Choroid plexus epithelial cell (primary cell): ENCODE data around the gene RSPO3.
A peak's percentile ranks its signal among the peaks of the same experiment; 100 is the strongest.

Experiments used
- DNase-seq: peaks from one replicate; pipeline ENCODE4 v3.0.0-alpha.2; 2010; ENCODE audit warnings: low read depth
- H3K4me3 ChIP-seq: 2 replicates; pipeline ENCODE4 v1.5.1; 2011; ENCODE audit warnings: low read depth, mild to moderate bottlenecking, control low read depth, low read length, moderate library complexity
- TF ChIP-seq, protein P1 (sequence below): conservative IDR thresholded peaks from 2 replicates; pipeline ENCODE4 v1.5.1; 2011; ENCODE audit warnings: low read depth, mild to moderate bottlenecking, control low read depth, inconsistent platforms, low read length, moderate library complexity

The RSPO3 gene

DNA sequence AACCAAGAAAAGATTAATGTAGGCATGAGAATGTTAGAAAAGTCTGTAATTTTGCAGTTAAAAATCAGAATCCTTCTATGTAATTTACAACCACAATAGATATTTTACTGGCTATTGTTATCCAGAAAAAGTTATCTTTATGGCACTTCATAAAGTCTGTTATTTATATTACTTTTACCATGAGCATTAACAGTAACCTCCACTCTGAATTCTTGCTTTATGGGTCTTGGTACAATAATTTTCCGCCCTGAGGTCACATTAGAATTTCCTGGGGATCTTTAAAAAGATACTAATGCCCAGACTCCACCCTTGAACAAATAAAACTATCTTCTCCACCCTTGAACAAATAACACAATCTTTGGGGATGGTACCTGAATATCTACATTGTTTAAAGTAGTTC, 9.6 kb downstream of the RSPO3 start:
- H3K4me3 ChIP-seq: no peak overlapping the region
- no peak for DNase-seq
- TF ChIP-seq, protein P1, sequence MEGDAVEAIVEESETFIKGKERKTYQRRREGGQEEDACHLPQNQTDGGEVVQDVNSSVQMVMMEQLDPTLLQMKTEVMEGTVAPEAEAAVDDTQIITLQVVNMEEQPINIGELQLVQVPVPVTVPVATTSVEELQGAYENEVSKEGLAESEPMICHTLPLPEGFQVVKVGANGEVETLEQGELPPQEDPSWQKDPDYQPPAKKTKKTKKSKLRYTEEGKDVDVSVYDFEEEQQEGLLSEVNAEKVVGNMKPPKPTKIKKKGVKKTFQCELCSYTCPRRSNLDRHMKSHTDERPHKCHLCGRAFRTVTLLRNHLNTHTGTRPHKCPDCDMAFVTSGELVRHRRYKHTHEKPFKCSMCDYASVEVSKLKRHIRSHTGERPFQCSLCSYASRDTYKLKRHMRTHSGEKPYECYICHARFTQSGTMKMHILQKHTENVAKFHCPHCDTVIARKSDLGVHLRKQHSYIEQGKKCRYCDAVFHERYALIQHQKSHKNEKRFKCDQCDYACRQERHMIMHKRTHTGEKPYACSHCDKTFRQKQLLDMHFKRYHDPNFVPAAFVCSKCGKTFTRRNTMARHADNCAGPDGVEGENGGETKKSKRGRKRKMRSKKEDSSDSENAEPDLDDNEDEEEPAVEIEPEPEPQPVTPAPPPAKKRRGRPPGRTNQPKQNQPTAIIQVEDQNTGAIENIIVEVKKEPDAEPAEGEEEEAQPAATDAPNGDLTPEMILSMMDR: no peak

DNA sequence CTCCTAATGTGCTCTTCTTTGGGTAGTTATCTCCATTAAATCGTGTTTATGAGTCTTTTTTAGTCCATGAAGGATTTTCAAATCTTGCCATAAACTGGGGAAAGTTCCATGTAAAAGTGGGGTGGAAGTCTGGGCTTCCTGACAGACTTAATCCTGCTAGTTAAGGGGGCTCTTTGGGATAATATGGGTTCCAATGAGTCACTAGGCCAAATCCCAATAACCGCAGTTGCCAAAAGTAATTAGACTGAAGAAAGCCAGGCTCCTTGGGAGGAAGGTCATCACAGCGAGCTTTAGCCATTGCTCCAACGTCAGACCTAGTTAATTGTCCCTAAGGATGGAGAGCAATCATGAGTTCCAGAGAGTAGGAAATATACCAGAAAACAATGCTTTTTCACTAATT, 10.8 kb downstream of the RSPO3 start:
- TF ChIP-seq, protein P1: no peak
- H3K4me3 ChIP-seq: no peak overlapping the region
- no peak for DNase-seq

DNA sequence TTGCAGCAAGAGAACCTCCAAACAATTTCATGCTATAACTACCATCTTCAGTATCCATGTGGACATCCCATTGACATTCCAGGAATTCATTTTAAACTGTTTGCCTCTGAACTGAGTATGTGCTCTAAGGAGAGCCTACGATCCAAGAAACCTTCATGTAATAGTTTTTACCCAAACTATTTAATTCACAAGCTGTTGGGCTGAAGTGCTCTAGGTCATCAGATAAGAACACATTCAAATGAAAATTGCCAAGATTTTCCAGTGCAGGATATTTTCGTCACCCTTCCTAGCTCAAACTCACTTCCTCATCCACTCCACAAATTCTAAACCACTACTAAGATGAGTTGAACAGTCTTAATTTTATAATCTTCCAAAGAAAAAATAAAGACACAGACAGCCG, 12.8 kb downstream of the RSPO3 start:
- no peak for DNase-seq
- TF ChIP-seq, protein P1: no peak
- no peak overlapping the region for H3K4me3 ChIP-seq

DNA sequence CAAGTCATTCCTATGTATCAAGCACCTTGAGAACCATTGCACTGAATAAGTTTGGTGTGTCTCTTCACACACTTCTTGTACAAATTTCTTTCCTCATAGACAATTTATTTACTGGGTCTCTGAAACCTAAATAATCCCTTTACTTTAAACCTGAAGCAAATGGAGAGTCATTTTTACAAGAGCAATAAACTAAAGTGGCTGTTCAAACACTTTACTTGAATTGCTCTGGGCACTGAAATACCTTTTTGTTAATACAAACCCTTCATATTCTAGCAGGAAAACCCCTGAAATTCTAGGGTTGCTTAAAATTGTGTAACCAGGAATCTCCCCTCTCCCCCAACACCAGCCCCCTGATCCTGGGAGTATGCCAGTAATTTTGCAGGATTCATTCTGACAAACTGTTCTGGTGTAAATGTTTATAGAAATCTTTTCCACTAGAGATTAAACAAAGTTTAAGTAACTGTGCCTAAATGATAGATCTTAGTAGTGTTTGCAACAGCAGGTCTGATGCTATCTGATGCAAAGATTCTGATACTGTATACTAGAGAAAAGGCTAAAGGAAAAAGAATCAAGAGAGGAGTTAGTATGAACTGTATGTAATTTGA, 13.4 kb downstream of the RSPO3 start:
- H3K4me3 ChIP-seq: no peak overlapping the region
- no peak for DNase-seq
- TF ChIP-seq, protein P1: no peak

DNA sequence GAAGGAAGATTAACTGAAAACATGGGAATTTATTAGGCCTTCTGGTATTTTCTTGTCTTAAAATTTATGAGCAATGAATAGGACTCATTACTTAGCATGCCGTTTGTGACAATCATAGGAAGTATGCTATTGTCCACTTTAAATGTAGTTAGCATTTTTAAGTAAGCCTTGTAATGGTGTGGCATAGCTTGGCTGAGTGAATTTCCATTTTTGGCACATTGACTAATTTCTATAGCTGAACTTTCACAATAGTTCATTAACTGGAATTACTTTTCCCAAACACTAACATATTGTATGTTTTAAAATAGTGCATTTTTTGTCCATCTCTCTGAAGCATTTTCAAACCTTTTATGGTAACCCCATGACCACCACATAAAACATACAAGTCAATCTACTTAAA, 15.7 kb downstream of the RSPO3 start:
- TF ChIP-seq, protein P1: no peak
- DNase-seq: no peak
- H3K4me3 ChIP-seq: no peak overlapping the region

DNA sequence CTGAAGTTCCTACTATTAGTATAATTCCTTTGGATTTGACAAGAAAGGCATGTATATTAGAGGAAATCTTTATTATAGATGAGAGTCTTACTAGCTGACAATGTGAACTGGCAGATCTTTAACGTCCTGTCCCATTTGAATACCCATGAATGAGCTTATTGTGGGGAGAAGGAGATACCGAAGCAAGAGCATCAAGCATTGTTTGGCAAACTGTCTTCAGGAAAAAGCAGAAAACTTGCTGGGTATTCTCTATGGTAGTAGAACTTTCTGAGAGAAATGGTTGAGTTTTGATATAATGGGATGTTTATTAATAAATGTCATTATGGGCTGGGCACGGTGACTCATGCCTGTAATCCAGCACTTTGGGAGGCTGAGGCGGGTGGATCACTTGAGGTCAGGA, 18.3 kb downstream of the RSPO3 start:
- no peak overlapping the region for H3K4me3 ChIP-seq

DNA sequence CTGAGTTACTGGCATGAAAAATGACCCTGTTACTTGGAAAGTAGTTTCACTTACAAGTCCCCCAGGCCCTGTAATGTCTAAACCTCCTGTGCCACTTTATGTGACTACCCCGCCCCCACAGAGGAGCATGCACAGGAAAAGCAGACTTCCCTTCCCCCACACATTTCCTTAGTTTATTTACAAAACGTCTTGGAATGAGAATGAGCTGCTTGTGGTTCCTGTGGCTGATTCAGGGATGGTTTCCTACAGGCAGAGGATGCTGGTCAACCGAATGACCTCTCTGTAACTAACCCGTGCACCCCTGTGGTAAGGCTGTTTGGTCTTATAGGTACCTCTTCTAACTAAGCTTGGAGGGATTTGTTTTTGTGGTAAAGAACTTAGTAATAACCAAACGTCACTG, 28.5 kb downstream of the RSPO3 start:
- TF ChIP-seq, protein P1: no peak
- DNase-seq: peak; percentile 97

More for the DNA sequence above, 18.3 kb downstream of the RSPO3 start:
- TF ChIP-seq, protein P1: no peak
- no peak for DNase-seq

More for the DNA sequence above, 28.5 kb downstream of the RSPO3 start:
- no peak overlapping the region for H3K4me3 ChIP-seq
